HG02623 (cell line): ENCODE data around the gene PARD6A.

Source experiments
- ATAC-seq: cut with Tn5 transposase; IDR thresholded peaks from one replicate; pipeline ENCODE4 v1.9.1; 2021; ENCODE audit warnings: moderate library complexity; ENCODE audit not compliant: unreplicated experiment

PARD6A gene, protein sequence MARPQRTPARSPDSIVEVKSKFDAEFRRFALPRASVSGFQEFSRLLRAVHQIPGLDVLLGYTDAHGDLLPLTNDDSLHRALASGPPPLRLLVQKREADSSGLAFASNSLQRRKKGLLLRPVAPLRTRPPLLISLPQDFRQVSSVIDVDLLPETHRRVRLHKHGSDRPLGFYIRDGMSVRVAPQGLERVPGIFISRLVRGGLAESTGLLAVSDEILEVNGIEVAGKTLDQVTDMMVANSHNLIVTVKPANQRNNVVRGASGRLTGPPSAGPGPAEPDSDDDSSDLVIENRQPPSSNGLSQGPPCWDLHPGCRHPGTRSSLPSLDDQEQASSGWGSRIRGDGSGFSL

DNA sequence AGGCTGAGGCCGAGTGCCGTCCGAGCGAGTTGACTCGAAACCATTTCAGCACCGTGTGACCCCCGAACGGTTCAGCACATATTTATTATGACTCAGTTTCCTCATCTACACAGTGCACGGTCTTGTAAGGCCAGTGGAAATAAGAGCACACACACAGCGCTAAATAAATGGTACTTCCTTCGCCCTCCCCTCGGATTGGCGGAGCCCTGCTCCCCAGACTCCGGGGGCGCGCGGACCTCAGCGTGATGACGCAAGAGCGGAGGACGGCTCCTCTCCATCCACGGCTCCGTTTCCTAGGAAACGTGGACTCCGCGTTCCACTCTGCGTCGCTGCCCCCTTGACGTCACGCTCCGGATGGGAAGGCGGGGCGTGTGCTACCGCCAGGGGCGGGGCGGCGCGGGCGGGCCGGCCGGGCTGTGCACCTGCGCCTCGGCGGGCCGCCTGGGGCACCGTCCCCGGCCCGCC lies at the start of gene PARD6A:
TSS of gene PARD6A (plus strand) at position 397 of the 465 bp plus-strand sequence. CDS start 79 bp downstream, outside the sequence.
- peak; percentile 65 for ATAC-seq

DNA sequence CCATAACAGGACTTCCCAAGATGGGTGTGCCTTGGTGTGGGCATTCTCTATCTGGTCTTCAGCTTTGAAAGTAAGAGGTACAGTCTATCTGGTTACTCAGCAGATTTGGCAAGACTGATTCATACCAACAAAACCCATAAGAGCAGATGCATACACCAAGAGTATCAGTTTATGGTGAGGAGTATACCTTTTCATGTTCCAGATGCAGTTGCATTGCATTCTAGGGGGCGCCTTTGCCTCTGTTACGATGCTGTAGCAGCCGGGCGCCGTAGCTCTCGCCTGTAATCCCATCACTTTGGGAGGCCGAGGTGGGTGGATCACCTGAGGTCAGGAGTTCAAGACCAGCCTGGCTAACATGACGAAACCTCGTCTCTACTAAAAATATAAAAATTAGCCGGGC lies 47.0 kb upstream of the PARD6A start:
- ATAC-seq, result no peak

DNA sequence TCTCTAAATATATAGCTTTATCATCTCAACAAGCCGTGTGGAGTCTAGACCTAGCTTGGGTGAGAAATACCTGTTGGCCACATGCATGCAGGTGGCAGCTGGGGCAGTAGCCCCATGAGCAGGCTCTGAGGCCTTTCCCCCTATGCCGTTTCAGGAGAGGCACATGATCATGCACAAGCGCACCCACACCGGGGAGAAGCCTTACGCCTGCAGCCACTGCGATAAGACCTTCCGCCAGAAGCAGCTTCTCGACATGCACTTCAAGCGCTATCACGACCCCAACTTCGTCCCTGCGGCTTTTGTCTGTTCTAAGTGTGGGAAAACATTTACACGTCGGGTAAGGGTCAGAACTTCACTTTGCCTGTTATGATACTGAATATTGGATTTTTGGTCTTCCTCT lies 32.5 kb upstream of the PARD6A start:
- ATAC-seq, result no peak

DNA sequence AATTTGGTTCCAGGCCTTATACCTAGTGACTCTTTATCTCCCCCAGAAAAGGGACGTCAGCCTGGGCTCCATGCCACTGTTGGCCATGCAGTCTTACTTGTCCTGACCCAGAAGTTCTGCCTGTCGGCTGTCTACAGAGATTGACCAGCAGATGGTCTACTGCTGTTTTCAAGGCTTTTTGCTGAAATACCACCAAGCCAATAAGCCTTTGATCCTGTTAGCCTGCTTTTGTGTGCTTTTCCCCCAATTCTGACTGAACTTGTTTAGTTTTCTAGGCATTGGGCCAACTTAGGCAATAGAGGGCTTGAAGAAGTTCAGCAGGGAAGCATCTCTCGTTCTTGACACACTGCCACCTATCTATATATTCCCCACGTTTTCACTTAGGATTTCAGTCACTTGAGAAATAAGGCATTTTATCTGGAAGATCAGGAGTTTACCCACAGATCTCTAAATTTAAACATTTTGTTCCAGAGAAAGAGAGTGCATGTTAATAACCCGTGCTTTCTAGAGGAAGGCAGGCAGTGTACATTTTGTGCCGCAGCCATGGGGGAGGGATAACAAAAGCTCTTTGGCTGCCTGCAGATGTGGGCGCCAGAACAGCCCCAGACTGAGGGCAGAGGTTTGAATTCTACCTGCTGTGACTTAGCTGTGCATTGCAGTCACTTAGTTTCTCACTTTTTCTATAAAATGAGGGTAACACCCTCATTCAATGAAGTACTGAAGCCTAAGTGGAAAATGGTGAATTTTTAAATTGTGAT lies 28.2 kb upstream of the PARD6A start:
- ATAC-seq, result no peak

DNA sequence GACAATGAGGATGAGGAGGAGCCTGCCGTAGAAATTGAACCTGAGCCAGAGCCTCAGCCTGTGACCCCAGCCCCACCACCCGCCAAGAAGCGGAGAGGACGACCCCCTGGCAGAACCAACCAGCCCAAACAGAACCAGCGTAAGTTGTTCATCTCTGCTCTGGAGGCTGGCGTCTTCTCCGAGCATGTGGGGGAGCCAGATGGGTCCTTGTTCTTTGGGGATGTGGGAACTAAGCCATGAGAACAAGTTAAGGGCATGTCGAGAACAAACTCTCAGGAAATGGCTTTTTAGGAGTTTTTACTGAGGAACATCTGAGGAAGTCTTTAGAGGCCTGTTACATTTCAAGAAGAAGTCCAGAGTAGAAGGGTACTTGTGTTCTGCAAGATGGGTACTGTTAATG lies 24.0 kb upstream of the PARD6A start:
- ATAC-seq, result no peak

DNA sequence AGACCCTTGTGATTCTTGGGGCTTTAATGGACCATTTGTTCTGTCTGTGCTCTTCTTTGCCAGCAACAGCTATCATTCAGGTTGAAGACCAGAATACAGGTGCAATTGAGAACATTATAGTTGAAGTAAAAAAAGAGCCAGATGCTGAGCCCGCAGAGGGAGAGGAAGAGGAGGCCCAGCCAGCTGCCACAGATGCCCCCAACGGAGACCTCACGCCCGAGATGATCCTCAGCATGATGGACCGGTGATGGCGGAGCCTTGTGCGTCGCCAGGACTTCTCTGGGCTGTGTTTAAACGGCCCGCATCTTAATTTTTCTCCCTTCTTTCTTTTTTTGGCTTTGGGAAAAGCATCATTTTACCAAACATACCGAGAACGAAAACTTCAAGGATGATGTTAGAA lies 23.1 kb upstream of the PARD6A start:
- no peak for ATAC-seq

DNA sequence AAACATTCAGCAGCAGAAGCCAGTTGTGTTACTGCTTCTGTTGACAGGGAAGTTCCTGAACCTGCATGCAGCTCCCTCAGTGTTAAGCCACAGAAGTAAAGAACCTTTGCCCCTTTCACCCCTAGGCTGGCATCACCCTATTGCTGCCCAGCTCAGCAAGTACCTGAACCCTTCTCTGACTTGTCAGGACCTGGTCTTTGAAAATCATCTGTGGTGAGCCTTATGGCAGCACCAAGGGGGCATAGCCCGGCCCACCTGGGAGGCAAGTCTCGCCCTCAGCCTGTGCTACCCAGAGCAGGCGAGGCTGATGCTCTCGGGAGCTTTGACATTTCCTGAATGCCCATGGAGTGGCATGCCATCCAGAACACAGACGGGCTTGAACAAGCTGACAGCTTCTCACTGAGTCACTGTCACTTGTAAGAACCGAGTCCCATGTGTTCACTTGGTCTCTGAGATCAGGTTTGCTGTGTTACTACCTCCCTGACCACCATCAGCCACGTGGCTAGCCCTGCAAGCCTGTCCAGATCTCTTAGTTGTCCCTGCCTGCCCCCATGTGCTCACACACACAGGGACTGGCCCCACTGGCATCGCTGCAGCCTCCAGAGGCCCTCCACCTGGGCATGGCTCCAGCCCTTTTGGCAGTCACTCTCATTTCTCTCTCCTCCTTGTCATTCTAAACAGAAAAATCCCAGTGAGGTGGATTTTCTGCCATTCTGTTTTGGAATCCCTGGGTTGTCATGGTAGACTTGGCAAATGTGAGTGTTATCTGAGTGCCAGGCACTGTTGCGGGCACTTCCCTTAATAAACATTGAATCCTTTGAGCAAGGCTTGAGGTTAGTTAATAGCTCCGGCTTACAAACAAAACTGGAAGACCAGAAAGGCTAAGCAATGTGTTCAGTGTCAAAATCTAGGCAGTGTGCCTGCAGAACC lies 18.7 kb upstream of the PARD6A start:
- no peak for ATAC-seq

DNA sequence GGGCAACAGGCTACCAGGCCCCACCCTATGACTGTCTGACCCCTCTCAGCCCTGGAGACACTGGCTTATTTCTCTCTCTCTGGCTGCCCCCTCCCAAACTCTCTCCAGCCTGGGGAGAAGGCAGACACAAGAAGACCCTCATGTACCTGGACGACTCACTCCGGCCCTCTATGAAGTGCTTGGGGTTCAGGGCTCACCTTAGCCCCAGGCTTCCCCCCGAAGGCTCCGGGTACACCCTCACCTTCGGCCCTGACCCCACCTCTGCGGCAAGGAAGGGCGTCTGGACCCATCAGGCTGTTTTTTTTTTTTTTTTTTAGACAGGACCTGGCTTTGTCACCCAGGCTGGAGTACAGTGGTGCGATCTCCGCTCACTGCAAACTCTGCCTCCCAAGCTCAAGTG lies 16.7 kb upstream of the PARD6A start:
- ATAC-seq, result no peak

DNA sequence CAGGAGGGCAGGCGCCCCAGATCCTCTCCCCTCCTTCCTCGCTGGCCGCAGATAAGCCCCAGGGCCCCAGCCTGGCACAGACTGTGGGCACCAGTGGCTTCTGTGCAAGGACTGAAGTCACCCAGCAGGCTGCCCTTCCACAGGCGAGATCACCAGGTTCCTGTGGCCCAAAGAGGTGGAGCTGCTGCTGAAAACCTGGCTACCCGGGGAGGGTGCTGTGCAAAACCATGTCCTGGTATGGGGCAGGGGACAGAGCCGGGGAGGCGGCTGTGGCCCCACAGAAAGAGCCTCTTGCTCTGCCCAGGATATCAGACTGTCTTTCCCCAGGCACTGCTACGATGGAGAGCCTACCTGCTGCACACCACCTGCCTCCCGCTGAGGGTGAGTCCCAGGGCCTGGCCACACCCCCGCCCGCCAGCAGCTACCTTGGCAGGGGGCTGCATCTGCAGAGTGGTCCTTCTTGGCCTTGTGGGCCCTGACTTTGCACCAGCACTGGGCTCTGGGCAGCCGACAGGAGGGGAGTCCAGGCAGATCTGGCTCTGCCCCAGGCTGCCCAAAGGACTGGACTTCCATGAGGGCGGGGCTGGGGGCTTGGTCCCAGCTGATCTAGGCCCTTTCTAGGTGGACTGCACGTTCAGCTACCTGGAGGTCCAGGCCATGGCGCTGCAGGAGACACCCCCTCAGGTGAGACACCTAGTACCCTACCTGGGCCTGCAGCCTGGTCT lies 15.2 kb upstream of the PARD6A start:
- ATAC-seq, result no peak

DNA sequence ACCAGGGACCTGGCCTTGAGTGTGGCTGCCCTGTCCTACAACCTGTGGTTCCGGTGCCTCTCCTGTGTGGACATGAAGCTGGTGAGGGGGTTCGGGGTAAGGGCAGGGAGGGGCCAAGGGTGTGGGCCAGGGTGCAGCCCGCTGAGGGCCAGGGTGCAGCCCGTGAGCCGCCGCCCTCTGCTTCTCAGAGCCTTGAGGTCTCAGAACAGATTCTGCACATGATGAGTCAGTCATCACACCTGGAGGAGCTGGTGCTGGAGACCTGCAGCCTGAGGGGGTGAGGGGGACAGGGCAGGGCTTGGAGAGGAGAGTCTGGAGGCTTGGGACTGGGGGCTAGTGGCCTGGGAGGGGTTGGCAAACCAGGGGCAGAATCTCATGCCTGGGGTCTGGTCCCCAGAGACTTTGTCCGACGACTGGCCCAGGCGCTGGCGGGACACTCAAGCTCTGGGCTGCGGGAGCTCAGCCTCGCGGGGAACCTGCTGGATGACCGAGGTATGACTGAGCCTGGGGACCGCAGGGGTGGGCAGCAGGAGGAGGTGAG lies 13.6 kb upstream of the PARD6A start:
- ATAC-seq, result no peak

DNA sequence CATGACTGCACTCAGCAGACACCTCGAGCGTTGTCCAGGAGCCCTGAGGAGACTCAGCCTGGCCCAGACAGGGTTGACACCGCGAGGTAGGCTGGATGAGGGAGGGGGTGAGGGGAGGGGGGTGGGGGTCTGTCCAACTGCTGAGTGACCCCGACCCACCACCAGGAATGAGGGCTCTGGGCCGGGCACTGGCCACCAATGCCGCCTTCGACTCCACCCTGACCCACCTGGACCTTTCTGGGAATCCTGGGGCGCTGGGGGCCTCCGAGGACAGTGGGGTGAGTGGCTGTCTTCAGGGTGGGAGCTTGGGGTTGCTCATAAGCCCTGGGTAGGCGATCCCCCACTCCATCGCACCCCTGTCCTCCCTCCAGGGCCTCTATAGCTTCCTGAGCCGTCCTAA lies 13.1 kb upstream of the PARD6A start:
- ATAC-seq, result no peak

DNA sequence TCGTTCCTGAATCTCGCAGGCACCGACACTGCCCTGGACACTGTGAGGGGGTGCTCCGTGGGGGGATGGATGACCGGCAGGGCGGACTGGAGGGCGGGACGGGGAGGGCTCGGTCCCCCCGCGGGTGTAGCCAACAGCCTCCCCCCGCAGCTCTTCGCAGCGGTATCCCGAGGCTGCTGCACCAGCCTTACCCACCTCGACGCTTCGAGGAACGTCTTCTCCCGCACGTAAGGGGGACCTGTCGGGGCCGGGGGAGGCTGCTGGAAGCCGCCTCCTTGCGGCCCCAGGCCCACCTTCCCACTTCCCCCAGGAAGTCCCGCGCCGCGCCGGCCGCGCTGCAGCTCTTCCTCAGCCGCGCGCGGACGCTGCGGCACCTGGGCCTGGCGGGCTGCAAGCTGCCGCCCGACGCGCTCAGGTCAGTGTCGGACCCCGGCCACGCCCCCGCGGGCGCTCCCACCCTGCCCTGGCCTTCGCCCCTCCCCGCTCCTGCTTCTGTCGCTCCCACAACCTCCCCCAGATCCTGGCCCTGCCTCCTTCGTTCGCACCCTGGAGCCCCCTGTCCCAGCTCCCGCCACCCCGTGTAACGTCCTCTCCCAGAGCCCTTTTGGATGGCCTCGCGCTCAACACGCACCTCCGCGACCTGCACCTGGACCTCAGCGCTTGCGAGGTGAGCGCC lies 12.5 kb upstream of the PARD6A start:
- ATAC-seq, result no peak

DNA sequence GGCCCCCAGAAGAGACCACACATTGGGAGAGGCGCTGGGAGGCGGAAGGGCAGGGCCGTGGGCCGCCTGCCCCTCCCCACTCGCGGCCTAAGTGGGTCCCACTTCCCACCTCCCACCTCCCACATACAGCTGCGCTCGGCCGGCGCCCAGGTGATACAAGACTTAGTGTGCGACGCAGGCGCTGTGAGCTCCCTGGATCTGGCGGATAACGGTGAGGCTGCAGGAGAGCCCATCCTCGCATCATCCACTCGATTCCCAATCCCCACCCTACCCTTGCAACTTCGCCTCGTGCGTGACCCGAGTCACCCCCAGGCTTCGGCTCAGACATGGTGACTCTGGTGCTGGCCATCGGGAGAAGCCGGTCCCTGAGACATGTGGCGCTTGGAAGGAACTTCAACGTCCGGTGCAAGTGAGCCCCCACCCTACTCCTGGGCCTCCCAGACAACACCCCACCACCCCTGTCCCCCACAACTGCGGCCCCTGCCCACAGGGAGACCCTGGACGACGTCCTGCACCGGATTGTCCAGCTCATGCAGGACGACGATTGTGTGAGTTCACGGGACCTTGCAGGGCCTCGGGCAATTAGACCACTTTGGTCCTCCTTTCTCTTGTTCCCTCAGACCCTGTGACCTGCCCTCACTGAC lies 11.9 kb upstream of the PARD6A start:
- ATAC-seq, result no peak

DNA sequence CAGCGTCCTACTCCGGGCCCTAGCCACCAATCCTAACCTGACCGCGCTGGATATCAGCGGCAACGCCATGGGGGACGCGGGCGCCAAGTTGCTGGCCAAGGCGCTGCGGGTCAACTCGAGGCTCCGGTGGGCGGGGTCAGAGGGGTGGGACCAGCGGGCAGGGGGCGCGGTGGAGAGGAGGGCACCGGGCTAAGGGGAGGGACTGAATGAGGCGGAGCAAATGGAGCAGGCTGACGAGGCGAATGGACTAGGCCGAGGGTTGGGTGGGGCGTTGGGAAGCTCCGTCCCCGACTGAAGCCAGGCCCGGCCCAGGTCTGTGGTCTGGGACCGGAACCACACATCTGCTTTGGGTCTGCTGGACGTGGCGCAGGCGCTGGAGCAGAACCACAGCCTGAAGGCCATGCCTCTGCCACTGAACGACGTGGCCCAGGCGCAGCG lies 11.2 kb upstream of the PARD6A start:
- no peak for ATAC-seq

DNA sequence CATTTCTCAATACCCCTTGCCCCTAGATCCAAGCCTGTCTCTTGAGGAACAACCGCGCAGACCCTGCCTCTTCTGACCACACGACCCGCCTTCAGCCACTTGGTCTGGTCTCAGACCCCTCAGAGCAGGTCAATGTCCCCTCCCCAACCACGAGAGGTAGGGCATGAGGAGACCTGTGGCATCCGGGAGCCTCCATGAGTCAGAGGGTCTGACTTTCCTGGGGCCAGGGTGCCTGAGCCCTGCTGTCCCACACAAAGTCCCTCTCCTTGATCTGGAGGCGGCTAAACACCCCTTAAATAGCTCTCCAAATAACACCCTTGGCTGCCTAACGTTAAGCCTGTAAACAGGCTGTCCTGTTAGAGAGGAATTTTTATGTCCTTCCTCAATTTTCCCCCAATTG lies 10.7 kb upstream of the PARD6A start:
- ATAC-seq, result no peak

DNA sequence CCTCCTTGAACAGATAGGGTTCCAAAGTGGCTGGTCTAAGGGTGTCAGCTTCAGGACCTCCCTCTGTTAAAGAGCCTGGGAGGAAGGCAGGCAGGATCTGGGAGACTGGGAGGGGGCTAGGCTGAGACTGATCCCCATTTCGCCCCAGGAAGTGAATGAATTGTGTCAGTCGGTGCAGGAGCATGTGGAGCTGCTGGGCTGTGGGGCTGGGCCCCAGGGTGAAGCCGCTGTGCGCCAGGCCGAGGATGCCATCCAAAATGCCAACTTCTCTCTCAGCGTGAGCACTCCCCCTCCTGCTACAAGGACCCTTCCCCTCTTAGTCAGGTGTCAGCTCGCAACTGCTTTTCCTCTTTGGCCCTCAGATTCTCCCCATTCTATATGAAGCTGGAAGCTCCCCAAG lies 9.7 kb upstream of the PARD6A start:
- ATAC-seq, result no peak

DNA sequence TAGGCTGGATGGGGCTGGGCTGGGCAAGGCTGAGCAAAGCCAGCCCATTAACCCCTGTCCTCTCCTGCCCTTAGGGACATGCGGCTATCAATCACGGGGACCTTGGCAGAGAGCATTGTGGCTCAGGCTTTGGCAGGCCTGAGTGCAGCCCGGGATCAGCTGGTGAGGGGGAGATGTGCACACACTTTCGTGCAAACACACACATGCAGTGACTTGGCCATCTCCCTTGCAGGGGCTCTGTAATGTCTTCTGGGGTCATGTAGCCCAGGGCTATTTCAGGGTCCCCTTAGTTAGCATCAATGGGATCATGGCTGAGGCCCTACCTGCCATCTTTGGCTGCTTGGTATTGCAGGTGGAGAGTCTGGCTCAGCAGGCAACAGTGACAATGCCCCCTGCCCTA lies 8.9 kb upstream of the PARD6A start:
- ATAC-seq, result no peak

DNA sequence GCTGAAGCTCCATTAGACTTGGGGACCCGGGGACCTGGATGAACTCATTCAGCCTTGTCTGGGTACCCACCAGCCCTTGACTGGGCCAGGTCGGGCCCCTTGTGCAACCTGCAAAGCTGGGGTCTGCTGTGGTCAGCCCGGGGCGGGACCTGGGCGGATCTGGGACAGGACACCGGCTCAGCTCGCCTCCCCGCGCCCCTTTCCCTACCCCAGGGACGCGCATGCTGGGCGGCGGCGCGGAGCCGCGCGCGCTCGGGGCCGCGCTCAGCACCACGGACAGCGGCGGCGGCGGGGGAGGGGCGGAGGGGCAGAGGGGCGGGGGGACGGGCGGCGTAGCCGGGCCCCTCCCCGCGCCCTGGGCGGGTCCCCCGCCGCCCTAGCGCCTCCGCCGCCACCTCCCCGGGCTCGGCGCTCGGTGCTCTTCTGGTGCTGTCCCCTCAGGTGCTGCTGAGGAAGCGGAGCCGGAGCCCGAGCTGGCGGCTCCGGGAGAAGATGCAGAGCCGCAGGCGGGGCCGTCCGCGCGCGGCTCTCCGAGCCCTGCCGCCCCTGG lies 8.1 kb upstream of the PARD6A start:
- ATAC-seq, result no peak
